Left cardiac atrium (tissue), 4 donors: Measurements from ENCODE around the gene BET1. TPM values are rescaled to one million over a fixed set of nuclear protein-coding genes. Genes with fewer than 3 reads are reported as not detected.

Experiments used
- ATAC-seq, 2 donors: fragments of 200-7000 bp; cut with Tn5 transposase; one replicate each; pipeline ENCODE4 v1.9.1; 2020; ENCODE audit warnings: mild to moderate bottlenecking in 2 of 2, moderate library complexity in 2 of 2
- DNase-seq: peaks from one replicate; pipeline ENCODE4 v3.0.0-alpha.2; 2020
- intact Hi-C, 2 donors: fragments of 100-400 bp; cut with DNase I; formaldehyde crosslinking; loops; one replicate each; pipeline versions ENCODE4 v1.14.1 to v1.15.1; 2022 to 2023
- total RNA-seq, 2 donors: library from RNA; stranded (reverse); fragmentation: NEBNext Ultra II Directional; extraction: Animal tissue kit (Norgen Biotek cat#: 25700); gene quantifications; one replicate each; pipeline ENCODE4 v1.2.1, GENCODE V29; 2021
- donor health status: DM: no; HTN: yes; CAD: no.
- donor health status: DM: no; HTN: yes; CAD: no; lungs with severe emphysema.
- donor health status: DM: yes; HTN: yes; CAD: no.
- donor health status: Dilated cardiomyopathy.

BET1 gene
- total RNA-seq, 2 donors from 2014 or later, result 17.0 to 17.1 TPM

GRCh38 chr7:94022550-94022949, 18.4 kb upstream of the BET1 start:
- intact Hi-C loops, result no loop called here

GRCh38 chr7:94016786-94017185, 12.6 kb upstream of the BET1 start:
- intact Hi-C loops, result no loop called here
- ATAC-seq, result no peak
- no peak for DNase-seq

More at GRCh38 chr7:94022550-94022949, 18.4 kb upstream of the BET1 start:
- ATAC-seq (no peak), DNase-seq (no peak)

- ATAC-seq (no peak), DNase-seq (no peak)
- intact Hi-C loops, result no loop called here
Measured at GRCh38 chr7:94015538-94015937, 11.4 kb upstream of the BET1 start.

DNA sequence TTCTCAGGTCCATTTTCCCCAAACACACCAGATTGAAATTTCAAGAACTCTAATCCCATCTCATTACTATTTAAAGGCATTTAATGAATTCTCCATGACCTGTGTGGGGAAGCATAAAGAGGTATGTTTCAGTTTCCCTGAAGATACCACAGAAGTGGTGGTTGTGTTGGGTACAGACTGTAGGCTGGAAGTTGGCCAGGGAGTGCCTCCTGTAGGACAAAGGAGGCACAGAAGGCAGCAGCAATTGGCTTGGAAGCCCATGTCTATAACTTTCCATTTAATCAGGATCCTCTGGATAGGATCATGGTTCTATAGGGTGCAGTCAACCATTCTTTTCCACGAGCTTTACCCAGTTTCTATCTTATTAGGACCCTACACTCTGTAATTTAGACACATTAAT, 8.6 kb upstream of the BET1 start:
- intact Hi-C loops, result loop anchor here in 1 of 2 donors (5.0 kb wide), 1 partner anchor 70 kb away; no protein-coding TSS in a partner anchor
- DNase-seq (no peak), ATAC-seq (no peak)

DNA sequence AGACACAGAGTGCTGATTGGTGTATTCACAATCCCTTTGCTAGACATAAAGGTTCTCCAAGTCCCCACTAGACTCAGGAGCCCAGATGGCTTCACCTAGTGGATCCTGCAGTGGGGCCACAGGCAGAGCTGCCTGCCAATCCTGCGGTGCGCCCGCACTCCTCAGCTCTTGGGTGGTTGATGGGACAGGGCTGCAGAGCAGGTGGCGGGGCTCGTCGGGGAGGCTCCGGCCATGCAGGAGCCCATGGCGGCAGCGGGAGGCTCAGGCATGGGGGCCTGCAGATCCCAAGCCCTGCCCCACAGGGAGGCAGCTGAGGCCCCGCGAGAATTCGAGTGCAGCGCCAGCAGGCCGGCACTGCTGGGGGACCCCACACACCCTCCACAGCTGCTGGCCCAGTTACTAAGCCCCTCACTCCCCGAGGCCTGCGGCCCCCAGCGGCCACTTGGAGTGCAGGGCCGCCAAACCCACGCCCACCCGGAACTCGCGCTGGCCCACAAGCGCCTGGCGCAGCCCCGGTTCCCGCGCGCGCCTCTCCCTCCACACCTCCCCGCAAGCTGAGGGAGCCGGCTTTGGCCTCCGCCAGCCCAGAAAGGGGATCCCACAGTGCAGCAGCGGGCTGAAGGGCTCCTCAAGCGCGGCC, 7.7 kb upstream of the BET1 start:
- intact Hi-C loops, result loop anchor here in 1 of 2 donors (5.0 kb wide), 1 partner anchor 70 kb away; no protein-coding TSS in a partner anchor
- DNase-seq, result no peak
- no peak for ATAC-seq

DNA sequence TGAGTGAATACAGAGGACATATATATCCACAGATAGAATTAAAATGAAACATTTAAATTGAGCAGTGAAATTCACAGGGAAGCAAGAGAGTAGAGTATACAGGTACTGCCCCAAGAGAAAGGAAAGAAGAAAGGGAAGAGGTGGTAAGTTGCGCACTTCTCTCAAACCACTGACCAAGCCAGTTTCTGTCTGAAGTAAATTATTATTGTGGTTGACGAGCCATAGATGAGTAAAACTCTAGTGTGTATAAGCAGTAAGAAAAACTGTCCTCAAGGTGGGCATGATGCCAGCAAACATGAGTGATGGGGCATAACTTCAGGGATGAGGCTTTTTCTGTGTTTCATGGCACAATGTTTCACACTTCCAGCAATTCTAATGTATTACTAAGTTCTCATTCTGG, 4.4 kb upstream of the BET1 start:
- intact Hi-C loops, result loop anchor here in 1 of 2 donors (10.0 kb wide), 1 partner anchor 266 kb away; no protein-coding TSS in a partner anchor
- DNase-seq, result no peak
- no peak for ATAC-seq

- intact Hi-C loops, result loop anchor here in 1 of 2 donors (10.0 kb wide), 1 partner anchor 269 kb away; no protein-coding TSS in a partner anchor
- no peak for ATAC-seq
- no peak for DNase-seq
Measured at GRCh38 chr7:94005753-94006152, 1.6 kb upstream of the BET1 start.

DNA sequence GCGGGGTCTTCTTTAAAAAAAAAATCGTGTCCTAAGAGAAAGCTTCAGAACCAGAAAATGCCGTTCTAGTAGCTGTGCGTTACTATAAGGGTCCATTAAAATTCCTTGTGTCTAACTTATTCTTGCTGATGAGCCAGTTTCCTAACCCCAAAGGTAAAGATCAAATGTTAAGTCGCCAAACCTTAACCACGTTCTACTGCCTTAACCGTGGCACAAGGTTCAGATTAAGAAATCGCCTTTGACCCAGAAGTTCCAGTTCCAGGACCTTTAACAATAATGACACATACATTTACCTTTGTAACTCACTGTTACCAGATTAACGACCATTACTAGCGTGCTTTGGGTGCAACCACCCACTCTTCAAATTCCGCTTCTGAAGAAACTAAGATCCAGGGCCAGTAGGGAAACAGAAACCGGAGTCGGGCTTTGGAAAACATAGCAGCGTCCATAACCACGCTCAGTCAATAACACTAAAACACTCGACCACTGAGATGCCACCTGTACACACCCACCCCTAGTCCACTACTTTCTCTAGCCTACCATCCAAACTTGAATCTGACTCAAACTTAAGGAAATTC, 620 bp downstream of the BET1 start:
- intact Hi-C loops, result loop anchor here in 1 of 2 donors (5.0 to 10.0 kb wide), 3 partner anchors 76 to 271 kb away; no protein-coding TSS in a partner anchor
- DNase-seq, result no peak
- ATAC-seq, result peak; percentile 20 to 48

DNA sequence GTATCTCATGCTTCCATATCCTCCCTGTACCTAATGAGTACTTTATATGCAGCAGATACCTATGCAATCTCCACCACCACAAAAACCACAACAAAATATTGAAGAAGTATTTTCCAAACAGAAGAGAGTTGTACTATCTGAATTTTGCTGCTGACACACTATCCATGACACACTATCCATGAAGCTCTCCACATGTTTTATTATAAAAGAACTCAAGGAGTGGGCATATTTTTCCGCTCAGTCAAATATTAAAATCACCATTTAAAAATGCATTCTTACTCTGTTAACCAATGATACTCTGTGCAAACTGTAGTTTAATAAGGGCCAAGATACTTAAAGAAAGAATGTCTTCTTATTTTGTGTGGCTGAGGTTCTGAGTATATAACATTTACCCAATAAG, 2.8 kb downstream of the BET1 start:
- DNase-seq, result no peak
- intact Hi-C loops, result loop anchor here in 1 of 2 donors (5.0 to 10.0 kb wide), 3 partner anchors 74 to 273 kb away; no protein-coding TSS in a partner anchor
- ATAC-seq, result no peak

GRCh38 chr7:93997868-93998267, 6.3 kb downstream of the BET1 start:
- DNase-seq (no peak), ATAC-seq (no peak)
- intact Hi-C loops, result no loop called here

GRCh38 chr7:93992421-93993110, 11.6 kb downstream of the BET1 start:
- DNase-seq (no peak), ATAC-seq (no peak)
- intact Hi-C loops, result no loop called here

GRCh38 chr7:93987297-93987696, 16.9 kb downstream of the BET1 start:
- no peak for ATAC-seq
- DNase-seq, result no peak
- intact Hi-C loops, result no loop called here

DNA sequence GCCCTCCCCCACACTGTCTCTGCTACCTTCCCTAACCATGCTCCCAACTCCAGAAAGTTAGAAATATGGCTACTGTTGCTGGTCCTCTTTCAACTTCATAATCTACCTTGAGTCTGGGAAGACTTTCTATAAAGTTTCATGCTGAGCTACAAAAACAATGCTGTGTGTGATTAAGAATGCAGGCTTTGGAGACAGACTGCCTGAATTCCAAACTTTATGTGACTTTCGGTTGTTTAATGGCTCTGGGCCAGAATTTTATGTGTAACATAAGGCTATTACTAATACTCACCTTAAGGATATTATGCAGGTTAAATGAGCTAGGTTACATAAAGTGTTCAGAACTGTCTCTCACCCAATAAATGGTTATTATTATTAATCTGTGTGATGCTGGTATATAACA, 19.1 kb downstream of the BET1 start:
- intact Hi-C loops, result no loop called here
- DNase-seq, result no peak
- ATAC-seq, result no peak

DNA sequence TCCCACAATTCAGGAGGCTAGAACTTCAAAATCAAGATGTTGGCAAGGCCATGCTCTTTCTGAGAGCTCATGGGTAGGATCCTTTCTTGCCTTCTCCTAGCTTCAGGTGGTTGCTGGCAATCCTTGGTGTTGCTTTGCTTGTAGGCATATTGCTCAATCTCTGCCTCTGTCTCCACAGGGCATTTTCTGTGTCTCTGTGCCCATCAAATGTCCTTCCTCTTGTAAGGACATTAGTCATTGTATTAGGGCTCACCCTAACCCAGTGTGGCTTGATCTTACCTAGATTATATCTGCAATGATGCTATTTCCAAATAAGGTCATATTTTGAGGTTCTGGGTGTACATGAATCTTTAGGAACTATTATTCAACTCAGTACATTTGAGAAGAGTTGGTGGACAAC, 20.1 kb downstream of the BET1 start:
- no peak for ATAC-seq
- intact Hi-C loops, result no loop called here

GRCh38 chr7:93981480-93981874, 22.7 kb downstream of the BET1 start:
- intact Hi-C loops, result no loop called here
- ATAC-seq (no peak), DNase-seq (no peak)

More for the DNA sequence above, 20.1 kb downstream of the BET1 start:
- no peak for DNase-seq

DNA sequence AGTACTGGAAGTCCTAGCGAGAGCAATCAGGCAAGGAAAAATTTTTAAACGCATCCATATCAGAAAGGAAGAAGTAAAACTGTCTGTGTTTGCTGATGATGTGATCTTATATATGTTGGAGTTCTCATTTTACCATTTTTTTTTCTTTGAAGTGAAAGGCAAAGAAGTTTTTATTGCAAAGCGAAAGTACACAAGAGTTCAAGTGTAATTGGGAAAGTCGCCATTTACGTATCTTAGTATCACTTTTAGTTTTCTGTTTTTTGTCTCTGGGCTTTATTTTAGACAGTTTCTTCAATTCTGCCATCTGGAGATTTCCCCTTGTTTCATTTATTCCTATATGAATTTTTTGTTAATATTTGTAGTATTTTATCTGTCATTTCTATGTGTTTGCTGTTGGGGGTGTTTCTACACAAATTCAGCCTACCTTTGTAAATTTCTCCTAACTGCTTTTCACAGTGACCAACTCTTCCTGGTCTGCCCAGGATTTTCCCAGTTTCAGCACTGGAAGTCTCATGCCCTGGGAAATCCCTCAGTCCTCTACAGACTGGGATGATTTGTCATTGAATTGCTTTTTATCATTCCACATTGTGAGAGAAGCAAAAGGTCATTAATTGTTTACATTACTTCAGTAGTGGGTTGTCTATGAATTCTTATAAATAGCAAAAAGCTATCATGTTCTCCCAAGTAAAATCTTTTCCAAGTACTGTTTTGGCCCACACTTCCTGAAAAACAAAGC, 23.2 kb downstream of the BET1 start:
- ATAC-seq (no peak), DNase-seq (no peak)
- intact Hi-C loops, result no loop called here

DNA sequence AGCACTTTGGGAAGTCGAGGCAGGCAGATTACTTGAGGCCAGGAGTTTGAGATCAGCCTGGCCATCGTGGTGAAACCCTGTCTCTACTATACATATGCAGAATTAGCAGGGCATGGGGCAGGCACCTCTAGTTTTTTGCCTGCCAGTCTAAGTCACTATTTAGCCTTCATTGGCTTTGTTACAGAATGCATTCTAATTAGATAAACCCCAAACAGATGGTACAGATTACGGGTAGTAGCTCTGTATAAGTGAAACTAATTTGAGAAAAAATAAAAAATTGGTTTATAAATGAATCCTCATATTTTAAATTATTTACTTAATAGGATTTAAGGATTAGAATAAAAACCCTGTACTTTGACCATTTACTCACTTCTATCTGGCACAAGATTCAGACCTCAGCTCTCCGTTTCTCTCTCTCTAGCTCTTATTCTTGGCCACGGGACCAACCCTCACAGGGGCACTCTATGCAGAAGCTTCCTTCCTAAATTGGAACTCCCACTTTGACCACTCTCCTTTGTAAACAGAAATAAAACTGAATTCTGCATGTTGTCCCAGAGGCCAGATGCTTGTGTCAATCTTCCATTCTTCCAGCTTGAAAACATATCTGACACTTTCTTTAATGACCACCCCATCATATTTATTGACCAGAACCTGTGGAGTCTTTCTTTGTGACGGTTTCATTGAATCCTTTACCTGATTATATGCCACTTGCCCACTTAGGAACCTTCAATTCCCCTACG, 26.8 kb downstream of the BET1 start:
- ATAC-seq (no peak), DNase-seq (no peak)
- intact Hi-C loops, result no loop called here

DNA sequence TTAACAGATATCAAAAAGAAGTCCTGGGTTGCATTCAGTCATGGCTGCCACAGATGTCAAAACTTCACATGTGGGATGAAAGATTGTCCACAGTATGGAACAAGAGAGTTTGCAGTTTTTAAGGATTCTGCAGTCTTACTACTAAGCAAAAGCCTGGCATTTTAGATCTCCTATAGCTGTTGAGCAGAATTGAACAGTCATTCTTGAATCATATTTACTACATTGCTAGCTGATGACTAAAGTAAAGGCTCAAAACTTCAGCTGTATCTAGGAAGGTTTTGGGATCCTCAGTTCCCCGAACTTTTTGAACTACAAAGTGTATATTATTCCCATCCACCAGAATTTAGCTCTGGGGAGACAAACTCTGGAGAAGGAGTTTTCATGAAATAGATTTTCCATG, 31.0 kb downstream of the BET1 start:
- no peak for ATAC-seq
- no peak for DNase-seq

More for the DNA sequence above, 31.0 kb downstream of the BET1 start:
- intact Hi-C loops, result no loop called here
